GM12875 (cell line): ENCODE results near the gene CMKLR1.

ENCODE experiments used
- H3K4me3 ChIP-seq: one replicate; pipeline ENCODE4 v1.5.1; 2011; ENCODE audit warnings: low read depth, low read length, control low read depth
- CTCF ChIP-seq: IDR thresholded peaks from 2 replicates; pipeline ENCODE4 v1.5.1; 2011; ENCODE audit warnings: low read depth, mild to moderate bottlenecking, control low read depth, inconsistent platforms, low read length, moderate library complexity, borderline replicate concordance; ENCODE audit not compliant: insufficient read depth

Gene CMKLR1

GRCh38 chr12:108379823-108380222 is 40.7 kb upstream of the CMKLR1 start:
- no peak overlapping the region for H3K4me3 ChIP-seq
- TF ChIP-seq CTCF: no peak

GRCh38 chr12:108378926-108379325 is 39.8 kb upstream of the CMKLR1 start:
- no peak overlapping the region for H3K4me3 ChIP-seq
- TF ChIP-seq CTCF: no peak

GRCh38 chr12:108377260-108377659 is 38.1 kb upstream of the CMKLR1 start:
- no peak overlapping the region for H3K4me3 ChIP-seq
- TF ChIP-seq CTCF: no peak

- TF ChIP-seq CTCF: no peak
- no peak overlapping the region for H3K4me3 ChIP-seq
Measured at GRCh38 chr12:108375986-108376663, 37.0 kb upstream of the CMKLR1 start.

GRCh38 chr12:108374596-108375320 is 35.6 kb upstream of the CMKLR1 start:
- no peak for TF ChIP-seq CTCF
- H3K4me3 ChIP-seq: no peak overlapping the region

GRCh38 chr12:108373111-108373510 is 34.0 kb upstream of the CMKLR1 start:
- peak; percentile 41; the same call in 1 of the 2 replicates for TF ChIP-seq CTCF
- no peak overlapping the region for H3K4me3 ChIP-seq
